Endothelial cell of umbilical vein (primary cell): ENCODE data around the gene GID4.

Experiments
- CTCF ChIP-seq, 2 donors: IDR thresholded peaks; 1 replicate in 1 of 2; 2 replicates in 1 of 2; pipeline ENCODE4 v1.5.1; 2011; ENCODE audit warnings: low read length in 2 of 2, mild to moderate bottlenecking in 2 of 2, moderate library complexity in 2 of 2, control low read depth in 1 of 2, inconsistent platforms in 1 of 2, low read depth in 1 of 2; ENCODE audit not compliant: insufficient read depth in 1 of 2; ENCODE audit errors: extremely low read depth in 1 of 2
- EZH2 ChIP-seq: IDR thresholded peaks from 2 replicates; pipeline ENCODE4 v1.6.1; 2012; ENCODE audit warnings: borderline replicate concordance, low read depth, mild to moderate bottlenecking, moderate library complexity, low read length, inconsistent platforms; ENCODE audit not compliant: severe bottlenecking
- POLR2A ChIP-seq: IDR thresholded peaks from 2 replicates; pipeline ENCODE4 v1.6.1; 2012; ENCODE audit warnings: low read depth, mild to moderate bottlenecking, control low read depth, low read length
- POLR2AphosphoS5 ChIP-seq: IDR thresholded peaks from 2 replicates; pipeline ENCODE4 v1.6.1; 2012; ENCODE audit warnings: low read depth, mild to moderate bottlenecking, control low read depth, low read length, moderate library complexity; ENCODE audit not compliant: insufficient read depth
- TF ChIP-seq, protein P1 (sequence below): IDR thresholded peaks from 2 replicates; pipeline ENCODE4 v1.6.1; 2011; ENCODE audit not compliant: insufficient read depth, insufficient read length

GRCh38 chr17:18115517-18115916 is 76.3 kb downstream of the GID4 start:
- TF ChIP-seq CTCF (IDR thresholded peaks at IDR 0.05; ENCODE audit: extremely low read depth in 1 of 2, insufficient read depth in 1 of 2, low read depth in 1 of 2, low read length in 2 of 2) (no peak), EZH2 (no peak), POLR2A (no peak), POLR2AphosphoS5 (no peak)
- TF ChIP-seq, protein P1, sequence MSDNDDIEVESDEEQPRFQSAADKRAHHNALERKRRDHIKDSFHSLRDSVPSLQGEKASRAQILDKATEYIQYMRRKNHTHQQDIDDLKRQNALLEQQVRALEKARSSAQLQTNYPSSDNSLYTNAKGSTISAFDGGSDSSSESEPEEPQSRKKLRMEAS, result no peak
